Measurements from ENCODE around the gene FAU.

FAU gene

GRCh38 chr11:65111744-65112545 is 10.0 kb downstream of the FAU start, which contains the start of gene TM7SF2:
TSS of gene TM7SF2 (plus strand) at chr11:65111872. CDS start at chr11:65112016, 144 bp downstream.
- H3K4me3 Mint-ChIP-seq, result peak within 1 kb of the TSS; percentile 92
- H3K4me1 Mint-ChIP-seq, result peaks cover 23% of the 10 kb centered on the region
- peak within 1 kb of the TSS; percentile 92 for H3K27ac Mint-ChIP-seq
- peak; percentile 85 to 92 for DNase-seq (ENCODE audit: low spot score in 2 of 2)
- ATAC-seq (ENCODE audit: low read depth), result peak; percentile 74
- H3K27me3 Mint-ChIP-seq, result no peaks in the 10 kb centered on the region
- no peaks in the 10 kb centered on the region for H3K9me3 Mint-ChIP-seq
- no peaks in the 10 kb centered on the region for H3K36me3 Mint-ChIP-seq

GRCh38 chr11:65111159-65111743 is 10.7 kb downstream of the FAU start:
- Mint-ChIP-seq H3K27ac (peak overlapping the region; percentile 92), H3K4me1 (peaks cover 23% of the 10 kb centered on the region), H3K9me3 (no peaks in the 10 kb centered on the region), H3K4me3 (peak overlapping the region; percentile 92), H3K27me3 (no peaks in the 10 kb centered on the region), H3K36me3 (no peaks in the 10 kb centered on the region)
- DNase-seq (ENCODE audit: low spot score in 2 of 2) (no peak), ATAC-seq (ENCODE audit: low read depth) (no peak)

GRCh38 chr11:65110354-65110861 is 11.5 kb downstream of the FAU start:
- DNase-seq (ENCODE audit: low spot score in 2 of 2) (peak; percentile 100), ATAC-seq (ENCODE audit: low read depth) (peak; percentile 49)
- Mint-ChIP-seq H3K4me3 (no peak overlapping the region), H3K36me3 (peaks cover 3% of the 10 kb centered on the region), H3K27ac (peak overlapping the region; percentile 55), H3K9me3 (no peaks in the 10 kb centered on the region), H3K27me3 (no peaks in the 10 kb centered on the region), H3K4me1 (peaks cover 22% of the 10 kb centered on the region)

GRCh38 chr11:65109231-65110198 is 12.4 kb downstream of the FAU start:
- Mint-ChIP-seq H3K4me1 (peaks cover 22% of the 10 kb centered on the region), H3K36me3 (peaks cover 3% of the 10 kb centered on the region), H3K27me3 (no peaks in the 10 kb centered on the region), H3K4me3 (no peak overlapping the region), H3K27ac (peak overlapping the region; percentile 55), H3K9me3 (no peaks in the 10 kb centered on the region)
- DNase-seq (ENCODE audit: low spot score in 2 of 2) (no peak), ATAC-seq (ENCODE audit: low read depth) (no peak)

GRCh38 chr11:65108469-65109123 is 13.3 kb downstream of the FAU start:
- ATAC-seq (ENCODE audit: low read depth), result no peak
- Mint-ChIP-seq H3K27me3 (no peaks in the 10 kb centered on the region), H3K4me3 (no peak overlapping the region), H3K9me3 (no peaks in the 10 kb centered on the region), H3K4me1 (peaks cover 22% of the 10 kb centered on the region), H3K36me3 (peaks cover 5% of the 10 kb centered on the region), H3K27ac (no peak overlapping the region)
- no peak for DNase-seq (ENCODE audit: low spot score in 2 of 2)

DNA sequence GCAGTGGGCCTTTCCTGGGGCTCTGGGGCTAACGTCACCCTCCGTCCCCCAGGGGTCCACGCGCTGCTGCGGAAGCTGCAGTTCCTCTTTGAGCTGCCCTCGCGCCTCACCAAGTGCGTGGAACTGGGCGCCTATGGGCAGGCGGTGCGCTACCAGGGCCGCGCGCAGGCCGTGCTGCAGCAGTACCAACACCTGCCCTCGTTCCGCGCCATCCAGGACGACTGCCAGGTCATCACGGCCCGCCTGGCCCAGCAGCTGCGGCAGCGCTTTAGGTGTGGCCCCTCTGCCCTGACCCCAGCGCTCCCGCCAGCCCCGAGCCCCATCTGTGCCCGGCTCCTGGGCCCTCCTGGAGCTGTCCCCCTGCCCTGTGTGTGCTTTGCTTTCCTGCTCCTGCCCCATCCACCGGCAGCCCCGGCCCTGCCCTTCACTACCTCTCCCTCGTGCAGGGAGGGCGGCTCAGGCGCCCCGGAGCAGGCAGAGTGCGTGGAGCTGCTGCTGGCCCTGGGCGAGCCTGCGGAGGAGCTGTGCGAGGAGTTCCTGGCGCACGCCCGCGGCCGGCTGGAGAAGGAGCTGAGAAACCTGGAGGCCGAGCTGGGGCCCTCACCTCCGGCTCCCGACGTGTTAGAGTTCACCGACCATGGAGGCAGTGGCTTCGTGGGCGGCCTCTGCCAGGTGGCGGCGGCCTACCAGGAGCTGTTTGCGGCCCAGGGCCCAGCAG is 14.0 kb downstream of the FAU start:
- no peak overlapping the region for H3K27ac Mint-ChIP-seq
- ATAC-seq (ENCODE audit: low read depth) (no peak), DNase-seq (ENCODE audit: low spot score in 2 of 2) (no peak)
- peaks cover 5% of the 10 kb centered on the region for H3K36me3 Mint-ChIP-seq
- peaks cover 17% of the 10 kb centered on the region for H3K4me1 Mint-ChIP-seq
- no peaks in the 10 kb centered on the region for H3K9me3 Mint-ChIP-seq
- no peaks in the 10 kb centered on the region for H3K27me3 Mint-ChIP-seq
- H3K4me3 Mint-ChIP-seq, result no peak overlapping the region

GRCh38 chr11:65107078-65107477 is 14.9 kb downstream of the FAU start:
- H3K27me3 Mint-ChIP-seq, result no peaks in the 10 kb centered on the region
- H3K9me3 Mint-ChIP-seq, result no peaks in the 10 kb centered on the region
- H3K4me3 Mint-ChIP-seq, result no peak overlapping the region
- ATAC-seq (ENCODE audit: low read depth) (no peak), DNase-seq (ENCODE audit: low spot score in 2 of 2) (no peak)
- no peak overlapping the region for H3K27ac Mint-ChIP-seq
- H3K36me3 Mint-ChIP-seq, result peaks cover 5% of the 10 kb centered on the region
- H3K4me1 Mint-ChIP-seq, result peaks cover 17% of the 10 kb centered on the region

- Mint-ChIP-seq H3K4me1 (peaks cover 5% of the 10 kb centered on the region), H3K9me3 (no peaks in the 10 kb centered on the region), H3K27me3 (no peaks in the 10 kb centered on the region), H3K4me3 (no peak overlapping the region), H3K27ac (no peak overlapping the region), H3K36me3 (peaks cover 5% of the 10 kb centered on the region)
- no peak for DNase-seq (ENCODE audit: low spot score in 2 of 2)
- no peak for ATAC-seq (ENCODE audit: low read depth)
Measured at GRCh38 chr11:65104628-65105027, 17.3 kb downstream of the FAU start.

DNA sequence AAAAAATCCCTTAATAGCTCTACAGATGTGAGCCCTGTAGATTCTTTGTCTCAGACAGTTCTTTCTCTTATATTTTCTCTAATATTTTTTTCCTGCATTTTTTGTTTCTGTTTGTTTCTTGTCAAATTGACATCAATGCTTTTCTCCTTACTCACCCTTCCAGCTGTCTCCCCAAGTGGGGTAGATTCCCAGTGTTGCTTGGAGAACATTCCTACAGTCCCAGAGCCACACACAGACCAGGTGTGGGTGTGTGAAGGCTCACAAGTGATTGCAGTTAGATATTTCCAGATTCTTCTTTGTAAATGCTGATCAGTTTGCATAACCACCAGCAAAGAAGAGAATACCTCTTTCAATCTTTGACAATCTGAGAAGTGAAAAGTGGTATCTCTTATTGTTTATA is 18.5 kb downstream of the FAU start:
- H3K4me1 Mint-ChIP-seq, result peaks cover 8% of the 10 kb centered on the region
- ATAC-seq (ENCODE audit: low read depth) (no peak), DNase-seq (ENCODE audit: low spot score in 2 of 2) (no peak)
- H3K9me3 Mint-ChIP-seq, result no peaks in the 10 kb centered on the region
- H3K27ac Mint-ChIP-seq, result no peak overlapping the region
- peaks cover 8% of the 10 kb centered on the region for H3K36me3 Mint-ChIP-seq
- H3K27me3 Mint-ChIP-seq, result no peaks in the 10 kb centered on the region
- H3K4me3 Mint-ChIP-seq, result no peak overlapping the region

GRCh38 chr11:65102142-65103095 is 19.5 kb downstream of the FAU start:
- H3K4me3 Mint-ChIP-seq, result no peak overlapping the region
- DNase-seq (ENCODE audit: low spot score in 2 of 2) (no peak), ATAC-seq (ENCODE audit: low read depth) (no peak)
- H3K9me3 Mint-ChIP-seq, result no peaks in the 10 kb centered on the region
- H3K27ac Mint-ChIP-seq, result no peak overlapping the region
- peaks cover 10% of the 10 kb centered on the region for H3K36me3 Mint-ChIP-seq
- H3K4me1 Mint-ChIP-seq, result peaks cover 10% of the 10 kb centered on the region
- H3K27me3 Mint-ChIP-seq, result no peaks in the 10 kb centered on the region

DNA sequence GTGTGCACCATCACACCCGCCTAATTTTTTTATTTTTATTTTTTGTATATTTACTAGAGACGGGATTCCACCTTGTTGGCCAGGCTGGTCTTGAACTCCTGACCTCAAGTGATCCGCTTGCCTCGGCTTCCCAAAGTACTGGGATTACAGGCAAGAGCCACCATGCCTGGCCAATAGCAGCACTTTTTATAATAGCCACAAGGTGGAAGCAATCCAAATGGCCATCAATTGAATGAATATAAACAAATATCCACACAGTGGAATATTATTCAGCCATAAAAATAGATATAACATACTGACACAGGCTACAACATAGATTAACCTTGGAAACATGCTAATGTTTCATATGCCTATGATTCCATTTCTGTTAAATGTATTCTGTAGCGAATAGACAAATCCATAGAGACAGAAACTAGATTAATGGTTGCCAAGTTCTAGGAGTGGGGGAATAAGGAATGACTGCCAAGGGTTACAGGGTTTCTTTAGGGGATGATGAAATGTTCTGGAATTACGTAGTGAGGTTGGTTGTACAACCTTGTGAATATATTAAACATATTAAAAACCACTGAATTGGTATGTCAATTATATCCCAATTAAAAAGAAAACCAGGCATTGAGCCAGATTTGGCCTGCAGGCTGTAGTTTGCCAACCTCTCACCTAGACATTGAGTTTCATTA is 21.1 kb downstream of the FAU start:
- Mint-ChIP-seq H3K9me3 (no peaks in the 10 kb centered on the region), H3K27me3 (no peaks in the 10 kb centered on the region), H3K27ac (no peak overlapping the region), H3K36me3 (peaks cover 6% of the 10 kb centered on the region), H3K4me3 (no peak overlapping the region), H3K4me1 (peaks cover 9% of the 10 kb centered on the region)
- ATAC-seq (ENCODE audit: low read depth), result no peak
- DNase-seq (ENCODE audit: low spot score in 2 of 2), result no peak

DNA sequence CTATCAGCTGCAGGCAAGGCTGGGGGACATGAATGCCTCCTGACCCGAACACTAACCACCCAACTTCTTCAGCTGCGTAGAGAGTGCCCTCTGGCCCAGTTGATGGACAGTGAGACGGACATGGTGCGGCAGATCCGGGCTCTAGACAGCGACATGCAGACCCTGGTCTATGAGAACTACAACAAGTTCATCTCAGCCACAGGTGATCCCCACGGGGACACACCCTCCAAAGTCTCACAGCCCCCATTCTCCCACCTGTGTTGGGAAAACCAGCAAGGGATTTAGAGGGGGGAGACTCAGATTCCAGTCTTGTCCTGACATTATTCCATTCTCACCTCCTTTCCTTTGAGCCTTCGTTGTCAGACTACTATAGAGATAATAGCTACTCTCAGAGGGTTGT is 25.0 kb downstream of the FAU start:
- Mint-ChIP-seq H3K36me3 (peaks cover 4% of the 10 kb centered on the region), H3K9me3 (no peaks in the 10 kb centered on the region), H3K27me3 (no peaks in the 10 kb centered on the region), H3K4me1 (peaks cover 8% of the 10 kb centered on the region), H3K27ac (no peak overlapping the region), H3K4me3 (peak overlapping the region; percentile 90)
- no peak for ATAC-seq (ENCODE audit: low read depth)
- DNase-seq (ENCODE audit: low spot score in 2 of 2), result no peak
